ENCODE data around the gene ICOS. TPM values are rescaled to one million over a fixed set of nuclear protein-coding genes. Genes with fewer than 3 reads are reported as not detected.
"Not testable (repeated sequence)": the region's sequence is repeated elsewhere in the genome, so short reads cannot be mapped to it uniquely, and the experiment has no call there.

ICOS gene
- total RNA-seq, 2 donors from 2014 or later, result 146 to 194 TPM

DNA sequence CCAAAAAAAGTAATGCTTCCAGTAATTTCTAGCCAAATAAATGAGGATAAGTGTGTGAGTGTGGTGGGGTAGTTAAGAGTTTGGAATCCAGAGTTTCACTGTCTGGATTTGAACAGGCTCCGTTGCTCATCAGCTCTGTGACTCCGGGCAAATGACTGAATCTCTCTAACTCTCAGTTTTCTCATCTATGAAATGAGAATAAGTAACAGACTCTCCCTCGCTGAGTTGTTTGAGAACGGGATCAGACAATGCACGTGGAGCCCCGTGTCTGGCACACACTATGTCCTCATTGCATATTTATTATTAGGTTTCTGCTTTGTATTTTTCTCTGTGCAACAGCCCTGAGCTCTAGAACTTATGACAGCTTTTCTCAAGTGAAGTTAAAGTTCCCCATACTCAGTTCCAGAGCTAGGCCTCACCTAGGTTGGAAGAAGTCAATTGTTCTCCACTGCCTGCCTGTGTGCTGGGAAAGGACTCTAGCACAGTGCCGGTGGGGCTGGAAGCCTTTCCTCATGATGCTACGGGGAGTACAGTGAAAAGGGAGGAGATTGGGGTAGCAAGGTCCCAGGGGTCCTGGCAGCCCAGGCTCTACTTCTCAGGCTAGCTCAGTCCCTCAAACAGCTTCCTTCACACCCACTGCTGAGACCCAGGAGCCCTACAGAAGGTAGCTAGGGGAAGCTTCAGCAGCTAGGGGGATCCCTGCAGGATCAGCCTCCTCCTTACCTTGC, 1.7 kb upstream of the ICOS start:
- peaks cover 84% of the 10 kb centered on the region for H3K36me3 Mint-ChIP-seq (ENCODE audit: low read depth)
- peak; percentile 53 for ATAC-seq (replicated peaks)
- peak overlapping the region; percentile 93 for H3K27ac Mint-ChIP-seq
- no peaks in the 10 kb centered on the region for H3K27me3 Mint-ChIP-seq
- peaks cover 43% of the 10 kb centered on the region for H3K4me1 Mint-ChIP-seq
- peaks cover 9% of the 10 kb centered on the region for H3K9me3 Mint-ChIP-seq
- H3K4me3 Mint-ChIP-seq, result peak overlapping the region; percentile 98

DNA sequence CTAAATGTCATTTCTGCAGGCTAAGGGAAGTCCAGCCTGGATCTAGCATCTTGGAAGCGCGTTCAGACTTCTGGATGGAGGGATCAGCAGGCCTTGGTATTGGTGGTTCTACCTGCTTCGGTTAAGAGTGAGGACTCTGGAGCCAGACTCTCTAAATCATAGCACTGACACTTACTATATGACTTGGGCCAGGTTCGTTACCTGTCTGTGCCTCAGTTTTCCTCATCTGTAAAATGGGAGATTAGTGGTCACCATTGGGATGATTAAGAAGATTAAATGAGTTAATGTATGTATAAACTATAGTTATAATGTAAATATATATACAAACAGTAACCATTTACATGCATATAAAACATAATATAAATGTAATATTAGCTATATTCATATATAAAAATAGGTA, 995 bp upstream of the ICOS start:
- peak overlapping the region; percentile 93 for H3K27ac Mint-ChIP-seq
- H3K27me3 Mint-ChIP-seq, result no peaks in the 10 kb centered on the region
- H3K36me3 Mint-ChIP-seq (ENCODE audit: low read depth), result peaks cover 91% of the 10 kb centered on the region
- peaks cover 9% of the 10 kb centered on the region for H3K9me3 Mint-ChIP-seq
- H3K4me3 Mint-ChIP-seq, result peak overlapping the region; percentile 98
- ATAC-seq (replicated peaks), result no peak
- H3K4me1 Mint-ChIP-seq, result peaks cover 38% of the 10 kb centered on the region

GRCh38 chr2:203936949-203937348, 386 bp downstream of the ICOS start:
- H3K9me3 Mint-ChIP-seq, result peaks cover 9% of the 10 kb centered on the region
- peak overlapping the region; percentile 98 for H3K4me3 Mint-ChIP-seq
- H3K4me1 Mint-ChIP-seq, result peaks cover 28% of the 10 kb centered on the region
- H3K27ac Mint-ChIP-seq, result peak overlapping the region; percentile 91
- no peaks in the 10 kb centered on the region for H3K27me3 Mint-ChIP-seq
- no peak for ATAC-seq (replicated peaks)
- H3K36me3 Mint-ChIP-seq (ENCODE audit: low read depth), result peaks cover 94% of the 10 kb centered on the region

- H3K27ac Mint-ChIP-seq, result peak overlapping the region; percentile 91
- peak overlapping the region; percentile 98 for H3K4me3 Mint-ChIP-seq
- peaks cover 96% of the 10 kb centered on the region for H3K36me3 Mint-ChIP-seq (ENCODE audit: low read depth)
- H3K27me3 Mint-ChIP-seq, result no peaks in the 10 kb centered on the region
- no peak for ATAC-seq (replicated peaks)
- peaks cover 9% of the 10 kb centered on the region for H3K9me3 Mint-ChIP-seq
- peaks cover 29% of the 10 kb centered on the region for H3K4me1 Mint-ChIP-seq
Measured at GRCh38 chr2:203937788-203938187, 1.2 kb downstream of the ICOS start.

- no peak for ATAC-seq (replicated peaks)
- peaks cover 27% of the 10 kb centered on the region for H3K4me1 Mint-ChIP-seq
- peak overlapping the region; percentile 91 for H3K27ac Mint-ChIP-seq
- H3K9me3 Mint-ChIP-seq, result peaks cover 4% of the 10 kb centered on the region
- peaks cover 96% of the 10 kb centered on the region for H3K36me3 Mint-ChIP-seq (ENCODE audit: low read depth)
- no peaks in the 10 kb centered on the region for H3K27me3 Mint-ChIP-seq
- peak overlapping the region; percentile 98 for H3K4me3 Mint-ChIP-seq
Measured at GRCh38 chr2:203940039-203940438, 3.5 kb downstream of the ICOS start.

DNA sequence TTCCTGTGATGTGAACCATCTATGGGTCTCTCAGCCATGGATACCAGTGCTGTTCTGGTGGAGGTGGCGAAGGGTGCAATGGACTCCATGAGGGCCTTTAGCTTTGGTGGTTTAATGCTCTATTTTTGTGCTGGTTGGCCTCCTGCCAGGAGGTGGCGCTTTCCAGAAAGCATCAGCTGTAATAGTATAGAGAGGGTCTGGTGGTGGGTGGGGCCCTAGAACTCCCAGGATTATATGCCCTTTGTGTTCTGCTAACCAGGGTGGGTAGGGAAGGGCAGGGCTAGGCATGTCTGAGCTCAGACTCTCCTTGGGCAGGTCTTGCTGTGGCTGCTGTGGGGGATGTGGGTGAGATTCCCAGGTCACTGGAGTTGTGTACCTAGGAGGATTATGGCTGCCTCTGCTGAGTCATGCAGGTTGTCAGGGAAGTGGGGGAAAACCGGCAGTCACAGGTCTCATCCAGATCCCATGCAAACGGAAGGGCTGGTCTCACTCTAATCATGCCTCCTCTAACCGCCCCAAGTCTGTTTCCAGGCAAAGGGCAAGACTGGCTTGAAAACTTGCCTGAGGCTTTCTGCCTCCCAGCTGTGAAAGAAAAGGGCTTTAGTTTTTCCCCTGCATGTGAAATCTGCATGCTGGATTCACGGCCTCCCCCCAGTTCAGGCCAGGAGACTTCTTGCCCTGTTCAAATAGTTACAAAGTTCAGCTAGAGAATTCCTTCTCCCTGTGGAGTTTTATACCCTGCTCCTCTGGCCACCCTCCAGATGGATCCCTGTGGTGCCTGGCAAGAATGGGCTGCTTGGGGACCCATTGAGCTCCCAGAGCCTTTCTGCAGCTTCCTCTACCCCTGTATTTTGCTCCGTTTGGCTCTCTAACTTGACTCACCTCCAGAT, 7.2 kb downstream of the ICOS start:
- ATAC-seq (replicated peaks), result peak; percentile 16
- H3K27ac Mint-ChIP-seq, result peak overlapping the region; percentile 73
- not testable (repeated sequence) for H3K9me3 Mint-ChIP-seq, H3K27me3 Mint-ChIP-seq
- peak overlapping the region; percentile 98 for H3K4me3 Mint-ChIP-seq
- H3K4me1 Mint-ChIP-seq, result peaks cover 50% of the 10 kb centered on the region
- peaks cover 100% of the 10 kb centered on the region for H3K36me3 Mint-ChIP-seq (ENCODE audit: low read depth)

DNA sequence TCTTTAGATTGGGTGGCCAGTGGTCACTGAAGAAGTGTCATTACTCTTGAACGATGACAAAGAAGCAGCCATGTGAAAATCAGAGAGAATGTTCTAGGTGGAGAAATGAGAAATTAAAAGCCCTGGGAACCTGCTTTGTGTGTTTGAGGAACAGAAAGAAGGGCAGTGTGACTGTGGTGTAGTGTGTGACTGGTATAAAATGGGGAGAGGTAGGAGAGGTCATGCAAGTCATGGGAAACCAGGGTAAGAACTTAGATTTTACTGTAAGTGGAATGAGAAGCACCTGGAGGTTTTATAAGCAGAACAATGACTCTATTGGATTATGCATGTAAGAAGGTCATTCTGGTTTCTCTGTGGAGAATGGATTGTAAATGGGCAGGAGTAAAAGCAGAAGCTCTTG, 12.2 kb downstream of the ICOS start:
- Mint-ChIP-seq H3K27ac (peak overlapping the region; percentile 81), H3K9me3 (no peaks in the 10 kb centered on the region)
- peak; percentile 35 for ATAC-seq (replicated peaks)

DNA sequence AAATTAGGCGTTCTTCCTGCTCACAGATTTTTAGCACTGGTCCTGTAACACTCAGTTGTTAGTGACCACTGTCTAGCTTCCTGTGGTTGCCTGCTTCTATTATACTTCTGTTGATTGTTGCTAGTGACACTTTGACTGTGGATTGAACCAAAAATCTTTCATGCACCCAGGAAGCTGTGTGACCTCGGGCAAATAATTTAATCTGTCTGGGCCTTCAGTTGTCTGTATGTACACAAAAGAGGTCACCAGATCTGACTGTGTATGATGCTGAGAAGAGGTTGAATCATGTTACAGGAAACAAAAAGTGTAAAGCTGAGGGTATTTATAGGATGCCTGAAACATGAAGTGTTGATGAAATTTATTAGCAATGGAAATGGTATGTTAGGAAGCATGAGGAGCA, 12.7 kb downstream of the ICOS start:
- H3K27ac Mint-ChIP-seq, result peak overlapping the region; percentile 81
- H3K27me3 Mint-ChIP-seq, result no peaks in the 10 kb centered on the region
- H3K9me3 Mint-ChIP-seq, result no peaks in the 10 kb centered on the region
- peaks cover 100% of the 10 kb centered on the region for H3K36me3 Mint-ChIP-seq (ENCODE audit: low read depth)
- H3K4me1 Mint-ChIP-seq, result peaks cover 52% of the 10 kb centered on the region
- ATAC-seq (replicated peaks), result peak; percentile 65
- H3K4me3 Mint-ChIP-seq, result peak overlapping the region; percentile 98

More for the DNA sequence above, 12.2 kb downstream of the ICOS start:
- H3K27me3 Mint-ChIP-seq, result no peaks in the 10 kb centered on the region
- H3K36me3 Mint-ChIP-seq (ENCODE audit: low read depth), result peaks cover 100% of the 10 kb centered on the region
- H3K4me3 Mint-ChIP-seq, result peak overlapping the region; percentile 98
- H3K4me1 Mint-ChIP-seq, result peaks cover 54% of the 10 kb centered on the region

DNA sequence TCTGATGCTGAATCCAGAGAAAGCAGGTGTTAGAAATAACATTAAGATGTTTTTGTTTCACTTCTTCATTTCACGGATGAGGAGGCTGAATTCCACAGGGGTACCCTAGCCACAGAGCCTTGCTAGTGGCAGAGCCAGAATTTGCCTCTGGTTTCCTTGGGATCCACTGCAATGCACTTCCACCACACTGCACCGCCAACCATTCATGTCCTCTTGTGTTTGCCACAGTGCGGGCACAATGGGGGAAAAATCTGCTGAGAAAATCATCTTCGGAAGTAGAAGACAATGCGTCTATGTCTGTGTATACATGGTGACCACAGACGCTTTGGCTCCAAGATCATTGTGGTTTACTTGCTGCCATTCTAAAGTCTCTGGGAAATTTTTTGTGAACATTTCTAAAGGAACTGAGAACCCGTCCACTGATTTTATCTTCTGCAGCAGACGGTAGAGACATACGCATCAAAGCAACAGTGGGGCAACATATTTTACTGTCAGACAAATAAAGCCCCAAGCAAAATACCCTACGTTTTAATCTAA, 14.9 kb downstream of the ICOS start:
- H3K9me3 Mint-ChIP-seq, result no peaks in the 10 kb centered on the region
- H3K27me3 Mint-ChIP-seq, result no peaks in the 10 kb centered on the region
- peaks cover 42% of the 10 kb centered on the region for H3K4me1 Mint-ChIP-seq
- ATAC-seq (replicated peaks), result peak; percentile 58
- H3K27ac Mint-ChIP-seq, result peak overlapping the region; percentile 81
- H3K4me3 Mint-ChIP-seq, result peak overlapping the region; percentile 98
- H3K36me3 Mint-ChIP-seq (ENCODE audit: low read depth), result peaks cover 100% of the 10 kb centered on the region

DNA sequence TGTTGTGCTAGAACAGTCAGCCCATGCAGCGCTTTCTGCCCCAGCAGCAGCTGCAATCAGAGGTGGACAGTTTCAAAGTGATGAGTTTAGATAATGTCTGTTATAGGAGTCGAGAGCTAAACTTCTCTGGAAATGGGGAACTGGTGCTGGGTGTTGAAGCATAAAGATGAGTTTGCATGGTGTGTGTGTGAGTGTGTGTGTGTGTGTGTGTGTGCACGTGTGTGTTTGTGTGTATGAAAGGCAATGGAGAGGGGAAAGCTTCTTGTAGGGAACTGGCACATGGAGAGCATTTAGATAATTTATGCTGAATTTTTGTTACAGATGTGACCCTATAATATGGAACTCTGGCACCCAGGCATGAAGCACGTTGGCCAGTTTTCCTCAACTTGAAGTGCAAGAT, 22.7 kb downstream of the ICOS start:
- no peaks in the 10 kb centered on the region for H3K9me3 Mint-ChIP-seq
- peak; percentile 26 for ATAC-seq (replicated peaks)
- no peaks in the 10 kb centered on the region for H3K27me3 Mint-ChIP-seq
- H3K4me3 Mint-ChIP-seq, result no peak overlapping the region
- peak overlapping the region; percentile 31 for H3K27ac Mint-ChIP-seq
- peaks cover 87% of the 10 kb centered on the region for H3K36me3 Mint-ChIP-seq (ENCODE audit: low read depth)
- peaks cover 38% of the 10 kb centered on the region for H3K4me1 Mint-ChIP-seq

GRCh38 chr2:203959672-203960071, 23.1 kb downstream of the ICOS start:
- Mint-ChIP-seq H3K4me3 (no peak overlapping the region), H3K4me1 (peaks cover 34% of the 10 kb centered on the region), H3K27me3 (no peaks in the 10 kb centered on the region), H3K9me3 (no peaks in the 10 kb centered on the region), H3K27ac (peak overlapping the region; percentile 31), H3K36me3 (ENCODE audit: low read depth) (peaks cover 83% of the 10 kb centered on the region)
- ATAC-seq (replicated peaks), result no peak

DNA sequence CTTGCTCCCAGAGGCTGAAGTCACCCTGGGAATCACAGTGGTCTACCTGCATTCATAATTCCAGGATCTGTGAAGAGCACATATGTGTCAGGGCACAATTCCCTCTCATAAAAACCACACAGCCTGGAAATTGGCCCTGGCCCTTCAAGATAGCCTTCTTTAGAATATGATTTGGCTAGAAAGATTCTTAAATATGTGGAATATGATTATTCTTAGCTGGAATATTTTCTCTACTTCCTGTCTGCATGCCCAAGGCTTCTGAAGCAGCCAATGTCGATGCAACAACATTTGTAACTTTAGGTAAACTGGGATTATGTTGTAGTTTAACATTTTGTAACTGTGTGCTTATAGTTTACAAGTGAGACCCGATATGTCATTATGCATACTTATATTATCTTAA, 24.2 kb downstream of the ICOS start:
- Mint-ChIP-seq H3K9me3 (no peaks in the 10 kb centered on the region), H3K27ac (no peak overlapping the region), H3K36me3 (ENCODE audit: low read depth) (peaks cover 72% of the 10 kb centered on the region), H3K4me1 (peaks cover 29% of the 10 kb centered on the region), H3K27me3 (no peaks in the 10 kb centered on the region), H3K4me3 (no peak overlapping the region)
- ATAC-seq (replicated peaks), result no peak

DNA sequence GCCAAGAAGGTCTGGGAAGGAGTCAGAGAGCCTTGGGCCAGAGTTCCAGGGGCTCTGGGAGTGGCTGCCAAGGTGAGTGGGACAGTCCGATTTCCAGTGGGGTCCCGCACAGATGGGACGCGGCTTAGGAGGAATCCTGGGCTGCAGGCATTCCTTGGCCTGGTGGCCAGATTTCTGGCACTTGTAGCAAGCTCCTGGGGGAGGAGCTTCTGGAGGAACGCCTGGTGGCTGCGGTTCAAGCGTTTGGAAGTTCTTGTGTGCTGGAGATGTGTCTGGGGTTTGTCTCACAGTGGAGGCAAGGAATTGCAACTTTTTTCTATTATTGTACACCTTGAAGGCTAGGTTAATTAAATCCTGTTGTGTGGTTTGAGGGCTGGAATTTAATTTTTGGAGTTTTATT, 28.6 kb downstream of the ICOS start:
- ATAC-seq (replicated peaks); H3K9me3 Mint-ChIP-seq; H3K4me3 Mint-ChIP-seq; H3K4me1 Mint-ChIP-seq; H3K27me3 Mint-ChIP-seq: not testable (repeated sequence)
- peak overlapping the region; percentile 18 for H3K27ac Mint-ChIP-seq
- H3K36me3 Mint-ChIP-seq (ENCODE audit: low read depth), result peaks cover 28% of the 10 kb centered on the region

GRCh38 chr2:203971251-203971650, 34.7 kb downstream of the ICOS start:
- no peak for ATAC-seq (replicated peaks)
- Mint-ChIP-seq H3K4me1 (peaks cover 29% of the 10 kb centered on the region), H3K4me3 (no peak overlapping the region), H3K27me3 (no peaks in the 10 kb centered on the region), H3K9me3 (no peaks in the 10 kb centered on the region), H3K27ac (no peak overlapping the region), H3K36me3 (ENCODE audit: low read depth) (no peaks in the 10 kb centered on the region)
